ENCODE results near the gene CFAP61. TPM values are rescaled to one million over a fixed set of nuclear protein-coding genes. Genes with fewer than 3 reads are reported as not detected.

CFAP61 gene
- total and polyA plus RNA-seq, 3 experiments from 2014 or later: not detected

DNA sequence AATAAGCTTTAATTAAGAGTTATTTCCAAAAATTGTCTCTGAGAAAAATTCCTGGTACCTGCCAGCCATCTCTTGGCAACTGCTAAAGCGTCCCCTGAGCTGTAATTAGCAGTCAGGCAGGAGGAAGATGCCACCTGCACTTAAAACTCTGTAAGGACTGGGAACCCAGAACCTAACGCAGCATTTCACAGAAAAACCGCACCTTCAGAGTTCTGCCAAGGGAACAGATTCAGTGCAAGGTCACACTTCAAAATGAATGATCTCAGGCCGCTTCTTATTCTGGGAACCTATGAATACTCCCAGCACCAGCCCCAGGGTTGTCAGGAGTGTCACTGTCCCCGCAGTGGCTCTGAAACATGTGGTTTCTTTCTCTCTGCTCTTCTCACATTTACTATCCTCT, 352.3 kb downstream of the CFAP61 start:
- H3K27ac Mint-ChIP-seq: peak overlapping the region in 1 of 8 donors; percentile 10

DNA sequence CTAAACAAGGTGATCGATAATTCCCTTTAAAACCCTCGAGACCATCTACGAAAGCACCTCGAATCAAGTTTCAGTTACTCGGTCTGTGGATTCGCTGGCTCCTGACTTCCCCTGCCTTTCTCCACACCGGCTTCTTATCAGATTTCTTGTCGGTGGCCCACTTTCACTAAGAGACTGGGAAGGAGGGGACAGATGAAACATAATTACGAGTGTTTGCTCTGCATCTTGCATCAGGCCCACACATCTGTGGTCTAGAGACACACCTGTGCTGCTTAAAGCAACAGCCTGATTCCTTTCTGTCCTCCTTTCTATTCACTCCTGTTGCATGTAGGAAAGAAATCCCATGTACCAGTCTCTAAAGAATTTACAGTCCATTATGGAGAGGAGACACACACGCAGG, 353.3 kb downstream of the CFAP61 start:
- H3K36me3 Mint-ChIP-seq: peaks cover 0 to 52% (median 5%) of the 10 kb centered on the region in 3 donors
- POLR2A ChIA-PET: no interaction called here

More for the DNA sequence above, 352.3 kb downstream of the CFAP61 start:
- H3K36me3 ChIP-seq (ENCODE audit: insufficient read depth, low read length): no peaks in the 10 kb centered on the region
- no peak for DNase-seq
- H3K4me3 ChIP-seq (ENCODE audit: low read length): no peak overlapping the region
- no peaks in the 10 kb centered on the region for H3K4me1 Mint-ChIP-seq
- no peak overlapping the region for H3K4me3 Mint-ChIP-seq
- H3K9me3 Mint-ChIP-seq: no peaks in the 10 kb centered on the region
- H3K27me3 ChIP-seq (ENCODE audit: insufficient read depth, low read length, poor library complexity, severe bottlenecking): no peaks in the 10 kb centered on the region
- H3K4me1 ChIP-seq (ENCODE audit: insufficient read depth, low read length): no peaks in the 10 kb centered on the region
- H3K27ac ChIP-seq (ENCODE audit: low read depth, low read length): no peak overlapping the region
- CTCF ChIA-PET: no interaction called here
- no peaks in the 10 kb centered on the region for H3K27me3 Mint-ChIP-seq
- POLR2A ChIA-PET: no interaction called here
- H3K9me3 ChIP-seq (ENCODE audit: low read length): no peaks in the 10 kb centered on the region
- H3K36me3 Mint-ChIP-seq: peaks cover 0 to 51% (median 7%) of the 10 kb centered on the region in 3 donors

DNA sequence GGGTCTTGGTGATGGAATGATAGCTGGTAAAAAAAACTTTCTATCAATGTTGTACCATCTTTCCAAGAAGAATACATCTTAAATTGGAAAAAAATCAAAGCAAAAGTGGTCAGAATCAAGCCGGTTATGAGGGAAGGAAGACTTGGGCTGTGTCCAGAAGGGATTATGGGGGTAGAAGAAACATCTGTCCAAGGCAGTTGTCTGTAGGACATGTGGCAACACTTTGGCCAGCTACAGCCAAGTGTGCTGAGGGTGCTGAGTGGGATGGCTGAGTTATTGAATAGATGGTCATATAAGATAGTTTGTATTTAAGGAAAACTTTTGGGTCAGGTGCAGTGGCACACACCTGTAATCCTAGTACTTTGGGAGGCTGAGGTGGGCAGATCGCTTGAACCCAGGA, 354.0 kb downstream of the CFAP61 start:
- Mint-ChIP-seq H3K4me3 (no peak overlapping the region), H3K36me3 (peaks cover 0 to 51% (median 5%) of the 10 kb centered on the region in 3 donors), H3K4me1 (no peaks in the 10 kb centered on the region), H3K27ac (peak overlapping the region in 1 of 8 donors; percentile 58), H3K27me3 (no peaks in the 10 kb centered on the region), H3K9me3 (no peaks in the 10 kb centered on the region)
- no peaks in the 10 kb centered on the region for H3K36me3 ChIP-seq (ENCODE audit: insufficient read depth, low read length)
- DNase-seq: no peak
- no peaks in the 10 kb centered on the region for H3K9me3 ChIP-seq (ENCODE audit: low read length)
- H3K4me1 ChIP-seq (ENCODE audit: insufficient read depth, low read length): no peaks in the 10 kb centered on the region
- no peak overlapping the region for H3K4me3 ChIP-seq (ENCODE audit: low read length)
- ChIA-PET CTCF (no interaction called here), POLR2A (no interaction called here)
- no peak overlapping the region for H3K27ac ChIP-seq (ENCODE audit: low read depth, low read length)
- no peaks in the 10 kb centered on the region for H3K27me3 ChIP-seq (ENCODE audit: insufficient read depth, low read length, poor library complexity, severe bottlenecking)

More for the DNA sequence above, 353.3 kb downstream of the CFAP61 start:
- H3K36me3 ChIP-seq (ENCODE audit: insufficient read depth, low read length): no peaks in the 10 kb centered on the region
- no peak for DNase-seq
- Mint-ChIP-seq H3K27me3 (no peaks in the 10 kb centered on the region), H3K4me1 (no peaks in the 10 kb centered on the region), H3K9me3 (no peaks in the 10 kb centered on the region), H3K27ac (no peak overlapping the region), H3K4me3 (no peak overlapping the region)
- no peaks in the 10 kb centered on the region for H3K9me3 ChIP-seq (ENCODE audit: low read length)
- no peaks in the 10 kb centered on the region for H3K4me1 ChIP-seq (ENCODE audit: insufficient read depth, low read length)
- H3K27me3 ChIP-seq (ENCODE audit: insufficient read depth, low read length, poor library complexity, severe bottlenecking): no peaks in the 10 kb centered on the region
- no peak overlapping the region for H3K27ac ChIP-seq (ENCODE audit: low read depth, low read length)
- CTCF ChIA-PET: no interaction called here
- no peak overlapping the region for H3K4me3 ChIP-seq (ENCODE audit: low read length)

DNA sequence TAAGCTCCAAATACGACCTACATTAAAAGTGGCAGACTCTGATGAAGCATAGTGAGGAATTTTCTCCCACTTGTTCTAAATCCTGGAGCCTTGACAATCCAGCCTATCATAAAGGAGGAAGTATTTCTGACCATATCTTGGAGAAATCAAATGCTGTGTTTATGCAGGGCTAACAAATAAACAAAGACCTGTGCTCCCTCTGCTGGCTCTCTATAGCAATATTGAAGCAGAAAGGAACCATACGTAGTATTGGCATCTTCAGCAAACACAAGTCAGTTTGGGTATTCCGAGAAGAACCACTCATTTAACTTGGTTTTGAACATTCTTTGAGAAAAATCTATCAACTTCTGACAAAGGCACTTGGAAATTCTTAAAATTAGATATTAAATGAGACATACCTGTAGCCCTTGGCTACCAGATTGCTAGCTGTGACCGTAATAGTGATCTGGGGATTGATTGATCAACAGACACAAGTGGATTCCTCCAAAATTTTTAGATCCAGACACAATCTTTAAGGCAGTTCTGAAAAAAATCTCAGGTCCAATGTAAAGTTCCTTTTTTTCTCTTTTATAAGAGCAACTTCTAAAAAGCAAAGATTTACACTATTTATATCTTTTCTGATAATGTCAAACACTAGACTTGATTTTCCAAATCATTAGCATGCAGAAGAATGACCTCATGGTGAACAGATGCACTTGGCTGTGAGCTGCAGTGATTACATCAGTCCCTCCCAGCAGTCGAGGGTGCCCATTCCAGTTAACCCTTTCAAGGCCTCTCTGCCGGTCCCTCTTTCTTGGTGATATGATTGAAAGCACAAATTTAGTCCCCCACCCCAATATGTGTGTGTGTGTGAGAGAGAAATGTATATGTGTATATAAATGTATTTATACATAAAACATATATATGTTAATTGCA, 355.8 kb downstream of the CFAP61 start:
- Mint-ChIP-seq H3K9me3 (no peaks in the 10 kb centered on the region), H3K36me3 (peaks cover 0 to 49% (median 10%) of the 10 kb centered on the region in 3 donors), H3K4me1 (no peaks in the 10 kb centered on the region), H3K27me3 (no peaks in the 10 kb centered on the region), H3K4me3 (no peak overlapping the region), H3K27ac (peak overlapping the region in 1 of 8 donors; percentile 11)
- no peak for DNase-seq
- Histone ChIP-seq H3K27ac (ENCODE audit: low read depth, low read length) (no peak overlapping the region), H3K9me3 (ENCODE audit: low read length) (no peaks in the 10 kb centered on the region), H3K4me1 (ENCODE audit: insufficient read depth, low read length) (no peaks in the 10 kb centered on the region), H3K36me3 (ENCODE audit: insufficient read depth, low read length) (no peaks in the 10 kb centered on the region), H3K27me3 (ENCODE audit: insufficient read depth, low read length, poor library complexity, severe bottlenecking) (no peaks in the 10 kb centered on the region), H3K4me3 (ENCODE audit: low read length) (no peak overlapping the region)
- ChIA-PET CTCF (no interaction called here), POLR2A (no interaction called here)

DNA sequence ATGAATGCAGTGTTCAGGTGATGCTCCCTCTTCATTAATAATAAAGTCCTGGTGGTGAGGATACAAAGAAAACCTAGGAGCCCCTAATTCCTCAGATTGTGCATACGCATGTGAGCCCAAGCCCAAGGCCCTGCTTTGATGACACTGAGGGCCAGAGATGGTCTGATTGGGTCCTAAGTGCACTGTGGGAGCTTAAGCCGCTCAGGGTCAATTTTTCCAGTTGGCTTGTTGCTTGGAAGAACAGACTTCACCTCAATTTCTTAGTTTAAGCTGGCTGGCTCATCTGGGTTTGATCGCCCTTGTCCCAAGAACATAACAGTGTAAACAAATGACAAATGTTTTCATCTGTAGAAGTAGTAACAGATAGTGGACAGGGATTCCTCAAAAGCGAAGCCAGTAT, 357.0 kb downstream of the CFAP61 start:
- no peak overlapping the region for H3K4me3 Mint-ChIP-seq

More for the DNA sequence above, 357.0 kb downstream of the CFAP61 start:
- no peak overlapping the region for H3K27ac ChIP-seq (ENCODE audit: low read depth, low read length)
- H3K4me1 ChIP-seq (ENCODE audit: insufficient read depth, low read length): no peaks in the 10 kb centered on the region
- H3K27me3 ChIP-seq (ENCODE audit: insufficient read depth, low read length, poor library complexity, severe bottlenecking): no peaks in the 10 kb centered on the region
- H3K36me3 ChIP-seq (ENCODE audit: insufficient read depth, low read length): no peaks in the 10 kb centered on the region
- H3K27me3 Mint-ChIP-seq: no peaks in the 10 kb centered on the region
- H3K9me3 Mint-ChIP-seq: no peaks in the 10 kb centered on the region
- H3K9me3 ChIP-seq (ENCODE audit: low read length): no peaks in the 10 kb centered on the region
- ChIA-PET POLR2A (no interaction called here), CTCF (no interaction called here)
- no peak overlapping the region for H3K27ac Mint-ChIP-seq
- H3K4me3 ChIP-seq (ENCODE audit: low read length): no peak overlapping the region
- H3K36me3 Mint-ChIP-seq: peaks cover 0 to 40% (median 10%) of the 10 kb centered on the region in 3 donors
- no peak for DNase-seq
- no peaks in the 10 kb centered on the region for H3K4me1 Mint-ChIP-seq

Other genes starting within 250 kb of the CFAP61 start
- gene NAA20, start 35.2 kb upstream of the CFAP61 start, total RNA-seq: 10 to 100 TPM; 98.8 to 99.6 TPM
- 69.8 TPM for gene NAA20, start 35.2 kb upstream of the CFAP61 start, polyA plus RNA-seq
- gene CRNKL1, start 66 bp upstream of the CFAP61 start, total RNA-seq: 10 to 100 TPM; 28.6 to 29.4 TPM
- 15.3 TPM for gene CRNKL1, start 66 bp upstream of the CFAP61 start, polyA plus RNA-seq